ENCODE data around the gene AXL. TPM values are rescaled to one million over a fixed set of nuclear protein-coding genes. Genes with fewer than 3 reads are reported as not detected.

Gene AXL
- total and polyA plus RNA-seq, 2 of the 13 experiments (the other 11 are each of a cell fraction or from before 2014, with no cell fraction given), result 0.71 to 5.9 TPM

DNA sequence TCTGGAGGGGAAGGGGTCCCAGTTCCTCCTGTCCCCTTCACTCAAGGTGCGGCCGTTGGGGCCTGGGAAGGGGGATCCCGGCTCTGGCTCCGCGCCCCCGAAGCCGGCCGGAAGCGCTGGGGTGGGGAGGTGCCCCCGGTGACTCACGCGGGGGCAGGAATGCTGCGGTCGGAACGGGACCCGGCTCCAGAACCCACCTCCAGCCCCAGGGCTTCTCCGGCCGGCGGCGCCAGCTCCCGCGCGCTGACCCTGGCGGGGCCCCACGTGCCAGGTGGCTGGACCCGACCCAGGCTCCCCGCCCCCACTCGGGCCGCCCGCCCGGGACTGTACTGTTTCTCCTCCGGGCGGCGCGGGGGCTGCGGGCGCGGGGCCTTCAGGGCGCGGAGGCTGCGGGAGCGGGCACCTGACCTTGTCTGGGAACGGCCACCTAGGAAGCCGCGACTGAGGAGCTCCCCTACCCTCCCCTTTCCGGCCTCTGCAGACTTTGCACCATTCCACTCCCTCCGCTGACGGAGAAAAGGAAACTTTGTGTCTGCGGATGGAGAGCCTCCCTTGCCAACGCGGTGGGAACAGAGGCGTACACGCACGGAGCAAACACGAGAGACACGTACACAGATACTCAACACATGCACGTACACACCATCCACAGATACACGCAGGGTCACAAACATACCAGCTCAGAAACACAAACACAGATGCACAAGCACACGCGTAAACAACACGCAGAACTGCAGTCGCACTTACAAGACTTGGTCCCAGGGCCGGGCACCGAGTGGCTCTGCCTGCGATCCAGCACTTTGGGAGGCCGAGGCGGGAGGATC, 7.2 kb downstream of the AXL start (continued):
- TF ChIP-seq ZSCAN12 (CRISPR knock-in tag; IDR thresholded peaks at IDR 0.05) (no peak), FOXJ3 (CRISPR knock-in tag; IDR thresholded peaks at IDR 0.05; ENCODE audit: borderline replicate concordance) (0 out of 2 replicates have a peak, but pooled peaks have one; percentile 45), MEF2D (CRISPR knock-in tag; IDR thresholded peaks at IDR 0.05) (no peak), ATF6 (CRISPR knock-in tag; conservative IDR thresholded peaks at IDR 0.05) (no peak), TOPORS (CRISPR knock-in tag; IDR thresholded peaks at IDR 0.05) (0 out of 2 replicates have a peak, but pooled peaks have one; percentile 54), GABPA (IDR thresholded peaks at IDR 0.05; ENCODE audit: low read depth, low read length) (no peak; the same call in 1 of the 2 replicates), GABPA (CRISPR knock-in tag; IDR thresholded peaks at IDR 0.05; ENCODE audit: low read depth) (peak; percentile 49), ZNF121 (CRISPR knock-in tag; IDR thresholded peaks at IDR 0.05) (0 out of 2 replicates have a peak, but pooled peaks have one; percentile 27), ARID2 (CRISPR knock-in tag; IDR thresholded peaks at IDR 0.05; ENCODE audit: borderline replicate concordance) (peak; percentile 4; the same call in 1 of the 2 replicates), MXD4 (CRISPR knock-in tag; IDR thresholded peaks at IDR 0.05) (peak; percentile 24; the same call in 1 of the 2 replicates), GATA4 (IDR thresholded peaks at IDR 0.05; ENCODE audit: borderline replicate concordance, low read depth) (no peak), ISL2 (CRISPR knock-in tag; IDR thresholded peaks at IDR 0.05) (peak; percentile 28; the same call in 1 of the 2 replicates), PAF1 (CRISPR knock-in tag; IDR thresholded peaks at IDR 0.05) (no peak), SAP130 (CRISPR knock-in tag; IDR thresholded peaks at IDR 0.05; ENCODE audit: low read depth) (peak; percentile 63), PLRG1 (conservative IDR thresholded peaks at IDR 0.05) (no peak), SSRP1 (CRISPR knock-in tag; IDR thresholded peaks at IDR 0.05) (peak; percentile 65; the same call in 1 of the 2 replicates), ZNF382 (CRISPR knock-in tag; IDR thresholded peaks at IDR 0.05; ENCODE audit: borderline replicate concordance) (no peak), ZFY (CRISPR knock-in tag; IDR thresholded peaks at IDR 0.05) (peak; percentile 62; the same call in 1 of the 2 replicates), ZNF530 (CRISPR knock-in tag; IDR thresholded peaks at IDR 0.05; ENCODE audit: low read depth) (no peak), ATF3 (CRISPR knock-in tag; IDR thresholded peaks at IDR 0.05) (peak; percentile 78), ZNF549 (CRISPR knock-in tag; IDR thresholded peaks at IDR 0.05) (no peak), BHLHE40 (IDR thresholded peaks at IDR 0.05; ENCODE audit: low read length) (peak; percentile 85)
- TF ChIP-seq, protein P1, sequence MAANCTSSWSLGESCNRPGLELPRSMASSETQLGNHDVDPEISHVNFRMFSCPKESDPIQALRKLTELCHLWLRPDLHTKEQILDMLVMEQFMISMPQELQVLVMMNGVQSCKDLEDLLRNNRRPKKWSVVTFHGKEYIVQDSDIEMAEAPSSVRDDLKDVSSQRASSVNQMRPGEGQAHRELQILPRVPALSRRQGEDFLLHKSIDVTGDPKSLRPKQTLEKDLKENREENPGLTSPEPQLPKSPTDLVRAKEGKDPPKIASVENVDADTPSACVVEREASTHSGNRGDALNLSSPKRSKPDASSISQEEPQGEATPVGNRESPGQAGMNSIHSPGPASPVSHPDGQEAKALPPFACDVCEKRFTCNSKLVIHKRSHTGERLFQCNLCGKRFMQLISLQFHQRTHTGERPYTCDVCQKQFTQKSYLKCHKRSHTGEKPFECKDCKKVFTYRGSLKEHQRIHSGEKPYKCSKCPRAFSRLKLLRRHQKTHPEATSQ (CRISPR knock-in tag; IDR thresholded peaks at IDR 0.05; ENCODE audit: borderline replicate concordance), result 0 out of 2 replicates have a peak, but pooled peaks have one; percentile 37
- TF ChIP-seq, protein P2, sequence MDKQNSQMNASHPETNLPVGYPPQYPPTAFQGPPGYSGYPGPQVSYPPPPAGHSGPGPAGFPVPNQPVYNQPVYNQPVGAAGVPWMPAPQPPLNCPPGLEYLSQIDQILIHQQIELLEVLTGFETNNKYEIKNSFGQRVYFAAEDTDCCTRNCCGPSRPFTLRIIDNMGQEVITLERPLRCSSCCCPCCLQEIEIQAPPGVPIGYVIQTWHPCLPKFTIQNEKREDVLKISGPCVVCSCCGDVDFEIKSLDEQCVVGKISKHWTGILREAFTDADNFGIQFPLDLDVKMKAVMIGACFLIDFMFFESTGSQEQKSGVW (CRISPR knock-in tag; IDR thresholded peaks at IDR 0.05; ENCODE audit: borderline replicate concordance), result no peak

Data from HepG2 (cell line).